Ovary (tissue), 9 donors: ENCODE data around the gene TTC3. TPM values are rescaled to one million over a fixed set of nuclear protein-coding genes. Genes with fewer than 3 reads are reported as not detected.
"Not testable (repeated sequence)": the region's sequence is repeated elsewhere in the genome, so short reads cannot be mapped to it uniquely, and the experiment has no call there.

Experiments
- DNase-seq, 5 donors: peaks; one replicate each; pipeline ENCODE4 v3.0.0-alpha.2; 2019 to 2020
- H3K27ac ChIP-seq, 2 donors: fragments of 200-600 bp; one replicate each; pipeline versions ENCODE4 v1.5.1 to v1.8.0; 2019 to 2022
- H3K27me3 ChIP-seq: fragments of 200-600 bp; one replicate; pipeline ENCODE4 v1.8.0; 2022
- H3K36me3 ChIP-seq: fragments of 200-600 bp; sonication (generic); one replicate; pipeline ENCODE4 v1.5.1; 2019
- H3K4me1 ChIP-seq: one replicate; pipeline ENCODE4 v1.8.1; 2013; ENCODE audit warnings: mild to moderate bottlenecking, moderate library complexity; ENCODE audit not compliant: insufficient read depth
- H3K4me3 ChIP-seq: fragments of 200-600 bp; sonication (generic); one replicate; pipeline ENCODE4 v1.5.1; 2017
- H3K9me3 ChIP-seq, 2 donors: fragments of 200-600 bp in 1 of 2; sonication (generic) in 1 of 2; one replicate each; pipeline versions ENCODE4 v1.5.1 to v1.8.1; 2013 to 2019; ENCODE audit warnings: mild to moderate bottlenecking in 1 of 2, moderate library complexity in 1 of 2
- CTCF ChIP-seq, 3 donors: fragments of 450-650 bp in 2 of 3; fragments of 200-600 bp in 1 of 3; IDR thresholded peaks; one replicate each; pipeline versions ENCODE4 v1.5.1 to v1.8.0; 2016 to 2022; ENCODE audit warnings: antibody characterized with exemption in 3 of 3, mild to moderate bottlenecking in 1 of 3
- EP300 ChIP-seq: sonication (generic); formaldehyde crosslinking; IDR thresholded peaks from one replicate; pipeline ENCODE4 v1.6.1; 2017; ENCODE audit warnings: antibody characterized with exemption
- POLR2A ChIP-seq: fragments of 450-650 bp; IDR thresholded peaks from one replicate; pipeline ENCODE4 v1.6.1; 2017; ENCODE audit warnings: antibody characterized with exemption, mild to moderate bottlenecking, moderate library complexity
- WGBS, 3 donors: extraction: QIAGEN DNeasy Blood & Tissue Kit in 1 of 3; methylation state at CpG; one replicate each; pipeline versions ENCODE4 v1.1.5 to v1.1.7; 2013 to 2017; 5-methylcytosine and 5-hydroxymethylcytosine counted together
- intact Hi-C, 4 donors: fragments of 100-400 bp; cut with DNase I; formaldehyde crosslinking; loops; one replicate each; pipeline versions ENCODE4 v1.11.0 to v1.15.1; 2022 to 2023
- polyA plus RNA-seq, 2 donors: library from polyadenylated mRNA; stranded (reverse); fragments of 200-250 nt in 1 of 2; fragments of 350-450 nt in 1 of 2; fragmentation: Illumina TruSeq in 1 of 2; extraction: RNeasy Lipid Tissue Mini Kit (QIAGEN cat#74804) in 1 of 2; gene quantifications; one replicate each; pipeline ENCODE4 v1.2.3, GENCODE V29; 2013 to 2014
- total RNA-seq, 7 donors: library from RNA; depleted of rRNA in 2 of 7; stranded (reverse); fragments of >200 nt in 2 of 7; fragmentation: NEBNext Ultra II Directional in 3 of 7; extraction: Animal tissue kit (Norgen Biotek cat#: 25700) in 3 of 7; gene quantifications; one replicate each; pipeline versions ENCODE4 v1.1.0 to v1.2.4, GENCODE V29; 2016 to 2023
- donor health status: DM: no; HTN: no; CAD: no; lungs with moderate emphysema.
- donor health status: DM: no; HTN: no; CAD: no.
- donor health status: Bipolar disorder and iron deficiency.
- donor health status: DM: yes; HTN: yes; CAD: no.
- donor health status: DM: no; HTN: no; CAD: no.
- donor health status: DM: yes; HTN: yes; CAD: no.

TTC3 gene
- total and polyA plus RNA-seq, 9 donors: 58.2 to 192 (median 155) TPM

- Histone ChIP-seq H3K27me3 (no peaks in the 10 kb centered on the region), H3K4me3 (no peak overlapping the region), H3K27ac (no peak overlapping the region), H3K36me3 (no peaks in the 10 kb centered on the region), H3K4me1 (no peaks in the 10 kb centered on the region), H3K9me3 (no peaks in the 10 kb centered on the region)
- WGBS, 3 donors: 91 to 97% (median 97%) methylated on average over 2 of the region's 2 CpGs
- DNase-seq: no peak
- no peak for TF ChIP-seq CTCF (IDR thresholded peaks at IDR 0.05)
- no peak for TF ChIP-seq EP300
- TF ChIP-seq POLR2A: no peak
- intact Hi-C loops: no loop called here
These were observed 63.2 kb downstream of the TTC3 start for GRCh38 chr21:37136261-37136660.

GRCh38 chr21:37136744-37137143, 63.7 kb downstream of the TTC3 start:
- H3K27ac ChIP-seq: no peak overlapping the region
- no peaks in the 10 kb centered on the region for H3K9me3 ChIP-seq
- H3K4me3 ChIP-seq: no peak overlapping the region
- H3K36me3 ChIP-seq: no peaks in the 10 kb centered on the region
- no peak for DNase-seq
- intact Hi-C loops: no loop called here
- TF ChIP-seq POLR2A (no peak), CTCF (IDR thresholded peaks at IDR 0.05) (no peak)
- no peaks in the 10 kb centered on the region for H3K27me3 ChIP-seq
- no peaks in the 10 kb centered on the region for H3K4me1 ChIP-seq

GRCh38 chr21:37139154-37139553, 66.1 kb downstream of the TTC3 start:
- no peak overlapping the region for H3K4me3 ChIP-seq
- H3K36me3 ChIP-seq: no peaks in the 10 kb centered on the region
- no peaks in the 10 kb centered on the region for H3K4me1 ChIP-seq
- intact Hi-C loops: no loop called here
- TF ChIP-seq POLR2A (no peak), EP300 (no peak), CTCF (IDR thresholded peaks at IDR 0.05) (no peak)
- H3K27me3 ChIP-seq: no peaks in the 10 kb centered on the region
- no peak overlapping the region for H3K27ac ChIP-seq
- no peaks in the 10 kb centered on the region for H3K9me3 ChIP-seq
- WGBS, 3 donors: 75 to 89% (median 88%) methylated on average over 3 of the region's 3 CpGs
- no peak for DNase-seq

- TF ChIP-seq POLR2A (no peak), CTCF (IDR thresholded peaks at IDR 0.05) (no peak), EP300 (no peak)
- Histone ChIP-seq H3K9me3 (no peaks in the 10 kb centered on the region), H3K27ac (no peak overlapping the region), H3K4me3 (no peak overlapping the region), H3K4me1 (no peaks in the 10 kb centered on the region), H3K27me3 (no peaks in the 10 kb centered on the region), H3K36me3 (no peaks in the 10 kb centered on the region)
- WGBS, 3 donors: 57 to 69% (median 65%) methylated on average over 4 of the region's 4 CpGs
- no peak for DNase-seq
- intact Hi-C loops: no loop called here
These were observed 66.8 kb downstream of the TTC3 start for GRCh38 chr21:37139902-37140301.

GRCh38 chr21:37143392-37143791, 70.3 kb downstream of the TTC3 start:
- H3K9me3 ChIP-seq, H3K4me1 ChIP-seq, H3K27me3 ChIP-seq, H3K27ac ChIP-seq, DNase-seq, H3K36me3 ChIP-seq, intact Hi-C loops, H3K4me3 ChIP-seq: not testable (repeated sequence)
- 96 to 98% methylated on average over 5 of the region's 5 CpGs; no CpG with 5 or more reads in 1 of the 3 donors for WGBS, 3 donors
